ENCODE measurements around the gene DCHS2. TPM values are rescaled to one million over a fixed set of nuclear protein-coding genes. Genes with fewer than 3 reads are reported as not detected.

The DCHS2 gene
- total RNA-seq, 1 donor from 2014 or later: 4.1 TPM

GRCh38 chr4:154478547-154478946 lies 13.1 kb downstream of the DCHS2 start:
- no peak overlapping the region for H3K27ac Mint-ChIP-seq
- no peak for TF ChIP-seq CTCF (IDR thresholded peaks at IDR 0.05; ENCODE audit: unreplicated experiment)
- no peaks in the 10 kb centered on the region for H3K36me3 Mint-ChIP-seq
- peaks cover 5% of the 10 kb centered on the region for H3K9me3 Mint-ChIP-seq
- H3K27me3 Mint-ChIP-seq (ENCODE audit: low read depth): no peaks in the 10 kb centered on the region
- peaks cover 24% of the 10 kb centered on the region for H3K4me1 Mint-ChIP-seq
- no peak overlapping the region for H3K4me3 Mint-ChIP-seq
- DNase-seq (ENCODE audit: low spot score in 2 of 2, unreplicated experiment in 2 of 2): no peak

- Mint-ChIP-seq H3K27me3 (ENCODE audit: low read depth) (no peaks in the 10 kb centered on the region), H3K27ac (no peak overlapping the region), H3K4me3 (no peak overlapping the region), H3K4me1 (peaks cover 24% of the 10 kb centered on the region), H3K9me3 (peaks cover 5% of the 10 kb centered on the region), H3K36me3 (no peaks in the 10 kb centered on the region)
- TF ChIP-seq CTCF (IDR thresholded peaks at IDR 0.05; ENCODE audit: unreplicated experiment): no peak
- no peak for DNase-seq (ENCODE audit: low spot score in 2 of 2, unreplicated experiment in 2 of 2)
Observed at GRCh38 chr4:154478128-154478527, 13.5 kb downstream of the DCHS2 start.

GRCh38 chr4:154476232-154476631 lies 15.4 kb downstream of the DCHS2 start:
- H3K4me1 Mint-ChIP-seq: peaks cover 35% of the 10 kb centered on the region
- no peaks in the 10 kb centered on the region for H3K36me3 Mint-ChIP-seq
- DNase-seq (ENCODE audit: low spot score in 2 of 2, unreplicated experiment in 2 of 2): no peak
- H3K27me3 Mint-ChIP-seq (ENCODE audit: low read depth): no peaks in the 10 kb centered on the region
- no peak overlapping the region for H3K27ac Mint-ChIP-seq
- no peak overlapping the region for H3K4me3 Mint-ChIP-seq
- H3K9me3 Mint-ChIP-seq: peaks cover 5% of the 10 kb centered on the region
- no peak for TF ChIP-seq CTCF (IDR thresholded peaks at IDR 0.05; ENCODE audit: unreplicated experiment)

- Mint-ChIP-seq H3K4me1 (peaks cover 35% of the 10 kb centered on the region), H3K4me3 (no peak overlapping the region), H3K27me3 (ENCODE audit: low read depth) (no peaks in the 10 kb centered on the region), H3K27ac (no peak overlapping the region), H3K9me3 (peaks cover 5% of the 10 kb centered on the region), H3K36me3 (no peaks in the 10 kb centered on the region)
- no peak for DNase-seq (ENCODE audit: low spot score in 2 of 2, unreplicated experiment in 2 of 2)
- TF ChIP-seq CTCF (IDR thresholded peaks at IDR 0.05; ENCODE audit: unreplicated experiment): no peak
Observed at GRCh38 chr4:154475820-154476219, 15.8 kb downstream of the DCHS2 start.

GRCh38 chr4:154473497-154473896 lies 18.1 kb downstream of the DCHS2 start:
- DNase-seq (ENCODE audit: low spot score in 2 of 2, unreplicated experiment in 2 of 2): no peak
- Mint-ChIP-seq H3K36me3 (no peaks in the 10 kb centered on the region), H3K4me3 (no peak overlapping the region), H3K27me3 (ENCODE audit: low read depth) (no peaks in the 10 kb centered on the region), H3K9me3 (no peaks in the 10 kb centered on the region), H3K4me1 (peaks cover 30% of the 10 kb centered on the region), H3K27ac (no peak overlapping the region)
- no peak for TF ChIP-seq CTCF (IDR thresholded peaks at IDR 0.05; ENCODE audit: unreplicated experiment)

- peaks cover 30% of the 10 kb centered on the region for H3K4me1 Mint-ChIP-seq
- H3K36me3 Mint-ChIP-seq: no peaks in the 10 kb centered on the region
- H3K27ac Mint-ChIP-seq: no peak overlapping the region
- H3K27me3 Mint-ChIP-seq (ENCODE audit: low read depth): no peaks in the 10 kb centered on the region
- no peaks in the 10 kb centered on the region for H3K9me3 Mint-ChIP-seq
- no peak overlapping the region for H3K4me3 Mint-ChIP-seq
- no peak for DNase-seq (ENCODE audit: low spot score in 2 of 2, unreplicated experiment in 2 of 2)
- TF ChIP-seq CTCF (IDR thresholded peaks at IDR 0.05; ENCODE audit: unreplicated experiment): no peak
Observed at GRCh38 chr4:154472858-154473257, 18.7 kb downstream of the DCHS2 start.

Measured in mesothelial cell of epicardium (in vitro differentiated cells).